HG02571 (cell line): ENCODE measurements around the gene B4GALT3.
A peak's percentile ranks its signal among the peaks of the same experiment; 100 is the strongest.

ENCODE experiments used
- ATAC-seq: cut with Tn5 transposase; IDR thresholded peaks from one replicate; pipeline ENCODE4 v1.9.1; 2021; ENCODE audit warnings: mild to moderate bottlenecking, moderate library complexity; ENCODE audit not compliant: unreplicated experiment

B4GALT3 gene

DNA sequence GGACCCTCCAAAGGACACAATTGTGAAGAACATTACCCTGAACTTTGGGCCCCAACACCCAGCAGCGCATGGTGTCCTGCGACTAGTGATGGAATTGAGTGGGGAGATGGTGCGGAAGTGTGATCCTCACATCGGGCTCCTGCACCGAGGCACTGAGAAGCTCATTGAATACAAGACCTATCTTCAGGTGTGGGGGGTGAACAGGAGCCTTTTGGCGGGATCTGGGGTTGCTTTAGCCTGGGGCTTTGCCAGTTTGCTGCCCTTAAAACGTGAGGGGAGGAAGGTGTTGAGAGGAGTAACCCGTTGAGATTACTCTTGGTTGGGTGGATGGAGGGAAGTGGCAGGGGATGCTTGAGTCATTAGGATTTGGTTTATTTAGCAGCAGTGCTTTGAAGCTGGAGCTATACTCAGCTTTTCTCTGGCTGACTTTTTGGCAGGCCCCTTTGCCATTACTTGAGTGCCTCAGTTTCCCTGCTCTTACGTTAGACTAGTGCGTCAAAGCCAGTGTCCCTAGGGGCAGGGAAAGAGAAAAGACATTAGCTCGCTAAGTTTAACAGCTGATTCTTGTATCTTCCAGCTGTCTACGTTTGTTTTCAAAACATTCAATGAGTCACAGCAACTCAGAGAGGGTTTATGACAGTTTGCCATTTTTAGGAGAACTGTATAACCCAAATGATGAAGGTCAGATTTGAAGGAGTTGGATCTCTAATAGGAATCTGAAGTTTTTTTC lies 29.3 kb upstream of the B4GALT3 start:
- ATAC-seq: no peak

DNA sequence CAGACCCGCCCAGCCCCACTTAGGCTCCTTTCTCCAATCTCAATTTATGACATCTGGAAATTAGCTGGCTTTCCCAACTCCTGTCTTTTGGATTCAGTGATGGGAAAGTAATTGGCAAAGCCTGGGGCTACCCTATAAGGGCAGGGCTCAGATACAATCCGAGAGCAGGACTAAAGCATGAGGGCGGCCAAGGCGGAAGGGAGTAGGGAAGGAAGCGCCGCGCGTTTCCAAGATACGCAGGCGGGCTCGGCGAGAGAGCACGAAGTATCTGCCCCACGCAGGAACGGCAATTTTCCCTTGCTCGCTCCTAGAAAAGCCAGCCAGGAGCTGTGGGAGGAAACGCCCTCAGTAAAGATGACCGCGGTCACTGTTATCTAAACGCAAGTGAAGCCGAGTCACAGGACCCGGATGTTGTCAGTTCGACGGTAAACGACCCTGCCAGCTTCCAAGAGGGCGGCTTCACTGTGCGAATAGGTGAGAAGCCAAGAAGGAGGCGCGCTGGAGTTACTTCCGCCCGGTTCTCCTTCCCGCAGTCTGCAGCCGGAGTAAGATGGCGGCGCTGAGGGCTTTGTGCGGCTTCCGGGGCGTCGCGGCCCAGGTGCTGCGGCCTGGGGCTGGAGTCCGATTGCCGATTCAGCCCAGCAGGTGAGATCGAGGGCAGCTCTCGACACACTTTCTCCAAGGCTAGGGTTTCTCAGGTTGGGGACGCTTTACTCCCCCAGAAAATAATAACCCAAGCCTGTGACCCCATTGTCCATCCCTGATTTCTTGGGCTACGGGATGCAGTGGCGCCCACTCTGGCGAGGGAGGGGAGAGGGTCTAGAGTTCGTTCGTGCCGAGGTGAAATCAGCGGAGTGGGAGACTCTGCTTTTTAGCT lies 24.8 kb upstream of the B4GALT3 start, which contains the start of gene NDUFS2:
Gene NDUFS2, plus strand, starts transcription at position 532 of the 877 bp plus-strand sequence. Its CDS starts 19 bp downstream, at position 551.
- peak; percentile 96 for ATAC-seq

GRCh38 chr1:161200992-161201835 lies 23.9 kb upstream of the B4GALT3 start:
- no peak for ATAC-seq

GRCh38 chr1:161200421-161200991 lies 23.2 kb upstream of the B4GALT3 start:
- ATAC-seq: no peak

DNA sequence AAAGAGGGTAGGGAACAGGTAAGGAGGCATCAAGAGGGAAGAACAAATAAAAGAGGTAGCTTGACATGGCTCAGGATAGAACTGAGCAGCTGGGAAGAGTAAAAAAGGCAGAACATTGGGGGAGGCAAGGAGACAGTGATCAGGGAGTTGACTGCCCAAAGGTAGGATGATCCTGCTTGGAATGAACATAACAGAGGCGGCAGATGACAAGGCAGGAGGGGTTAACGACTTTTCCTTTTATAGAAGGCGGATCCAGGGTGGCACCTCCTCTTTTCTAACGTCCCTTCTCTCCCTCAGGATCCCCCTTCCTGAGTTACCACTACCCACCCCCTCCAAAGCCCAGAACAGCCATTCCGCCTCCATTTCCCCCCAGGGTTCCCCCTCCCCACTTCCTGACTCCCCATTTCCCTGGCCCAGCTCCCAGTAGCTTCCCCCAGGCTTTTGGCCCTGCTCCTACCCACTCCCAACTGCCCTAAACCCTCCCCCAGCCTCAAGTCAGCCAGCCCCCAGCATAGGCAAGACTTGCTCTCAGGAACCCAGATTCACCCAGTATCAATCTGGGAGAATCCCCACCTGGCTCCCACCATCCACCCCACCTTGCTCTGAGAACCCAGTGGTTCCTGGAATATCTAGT lies 22.3 kb upstream of the B4GALT3 start:
- ATAC-seq: no peak

DNA sequence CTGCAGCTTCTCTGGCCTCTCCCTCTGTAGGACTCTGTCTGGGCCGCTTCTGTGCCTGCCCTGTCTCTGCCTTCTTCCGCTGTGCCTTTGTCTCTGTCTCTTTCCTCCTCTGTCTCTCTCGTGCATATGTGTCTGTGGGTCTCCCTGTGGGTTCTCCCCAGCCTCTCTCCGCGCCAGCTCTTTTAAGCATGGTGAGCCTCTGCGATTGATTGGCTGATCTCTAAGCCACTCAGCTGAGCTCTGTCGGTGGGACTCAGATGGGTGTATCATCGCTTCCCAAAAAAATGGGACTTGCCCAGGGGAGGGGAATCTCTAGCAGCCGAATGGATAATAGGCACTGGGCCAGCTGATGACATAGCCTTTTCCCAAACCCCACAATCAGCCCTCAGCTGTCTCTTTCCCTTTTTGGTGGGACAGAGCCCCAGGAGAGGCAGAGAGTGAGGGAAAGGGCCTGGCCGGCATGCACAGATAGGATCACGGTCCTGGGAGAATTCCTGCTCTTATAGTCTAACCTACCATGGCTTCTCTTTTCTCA lies 21.7 kb upstream of the B4GALT3 start, which contains the start of gene ADAMTS4:
Gene ADAMTS4, minus strand, starts transcription at position 158 of the 535 bp plus-strand sequence. CDS start 427 bp downstream, outside the sequence.
- ATAC-seq: no peak

- ATAC-seq: no peak
Measured at GRCh38 chr1:161198194-161198896, 21.0 kb upstream of the B4GALT3 start.

DNA sequence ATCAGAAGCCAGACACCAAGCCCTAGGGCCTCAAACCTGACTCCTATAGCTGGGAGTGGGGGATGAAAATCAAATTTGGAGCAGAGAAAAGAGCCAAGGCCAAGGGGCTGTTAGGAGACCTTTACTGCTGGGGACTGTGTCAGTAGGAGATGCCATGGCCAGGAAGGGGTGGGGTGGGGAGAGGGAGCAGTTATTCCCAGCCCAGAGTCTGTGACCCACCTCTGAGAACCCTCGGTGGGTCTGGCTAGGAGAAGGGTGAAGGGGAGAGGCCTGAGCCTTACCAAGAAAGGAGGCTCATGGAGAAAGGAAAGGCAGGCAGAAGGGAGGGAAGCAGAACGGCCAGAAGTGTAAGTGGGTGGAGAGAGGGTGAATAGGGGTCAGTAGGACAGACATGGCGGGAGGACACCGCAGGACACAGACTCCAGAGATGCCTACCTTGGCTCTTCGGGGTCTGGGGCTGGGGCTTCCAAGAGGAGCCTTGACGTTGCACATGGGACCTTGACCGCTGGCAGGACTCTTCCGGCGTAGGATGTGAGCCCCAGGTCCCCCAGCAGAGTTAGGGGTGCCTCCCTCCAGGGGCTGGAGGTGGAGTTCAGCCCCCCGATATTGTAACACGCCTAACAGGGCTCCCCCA lies 20.4 kb upstream of the B4GALT3 start:
- no peak for ATAC-seq

GRCh38 chr1:161196521-161197451 lies 19.5 kb upstream of the B4GALT3 start:
- ATAC-seq: no peak

GRCh38 chr1:161196111-161196510 lies 18.8 kb upstream of the B4GALT3 start:
- ATAC-seq: no peak

GRCh38 chr1:161195171-161195570 lies 17.9 kb upstream of the B4GALT3 start:
- ATAC-seq: no peak

DNA sequence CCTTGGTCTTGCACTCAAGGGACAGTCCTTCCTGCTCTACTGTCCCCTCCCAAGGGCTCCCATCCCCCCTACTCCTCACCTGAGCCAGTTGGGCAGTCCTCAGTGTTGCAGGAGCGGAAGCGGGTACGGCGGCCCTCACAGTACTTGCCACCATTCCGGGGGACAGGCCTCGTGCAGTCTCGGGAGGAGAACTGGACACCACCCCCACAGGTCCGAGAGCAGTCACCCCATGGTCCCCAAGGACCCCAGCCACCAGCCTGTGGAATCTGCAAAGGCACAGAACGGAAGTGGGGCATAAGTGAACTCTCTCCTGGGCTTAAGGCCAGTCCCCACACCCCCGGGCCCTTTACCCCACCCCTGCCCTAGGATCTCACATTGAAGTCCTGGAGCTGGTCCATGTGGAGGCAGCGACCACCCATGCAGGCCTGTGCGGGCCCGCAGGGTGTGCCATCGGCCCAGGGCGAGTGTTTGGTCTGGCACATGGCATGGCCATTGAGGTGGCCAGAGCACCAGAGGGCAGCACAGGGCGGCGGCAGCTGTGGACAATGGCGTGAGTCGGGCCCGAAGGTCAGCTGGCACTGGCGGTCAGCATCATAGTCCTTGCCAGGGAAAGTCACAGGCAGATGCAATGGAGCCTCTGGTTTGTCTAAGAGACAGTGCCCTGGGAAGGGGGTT lies 16.4 kb upstream of the B4GALT3 start:
- ATAC-seq: no peak

- no peak for ATAC-seq
Measured at GRCh38 chr1:161192476-161193465, 15.5 kb upstream of the B4GALT3 start.

GRCh38 chr1:161191971-161192370 lies 14.7 kb upstream of the B4GALT3 start:
- ATAC-seq: no peak

DNA sequence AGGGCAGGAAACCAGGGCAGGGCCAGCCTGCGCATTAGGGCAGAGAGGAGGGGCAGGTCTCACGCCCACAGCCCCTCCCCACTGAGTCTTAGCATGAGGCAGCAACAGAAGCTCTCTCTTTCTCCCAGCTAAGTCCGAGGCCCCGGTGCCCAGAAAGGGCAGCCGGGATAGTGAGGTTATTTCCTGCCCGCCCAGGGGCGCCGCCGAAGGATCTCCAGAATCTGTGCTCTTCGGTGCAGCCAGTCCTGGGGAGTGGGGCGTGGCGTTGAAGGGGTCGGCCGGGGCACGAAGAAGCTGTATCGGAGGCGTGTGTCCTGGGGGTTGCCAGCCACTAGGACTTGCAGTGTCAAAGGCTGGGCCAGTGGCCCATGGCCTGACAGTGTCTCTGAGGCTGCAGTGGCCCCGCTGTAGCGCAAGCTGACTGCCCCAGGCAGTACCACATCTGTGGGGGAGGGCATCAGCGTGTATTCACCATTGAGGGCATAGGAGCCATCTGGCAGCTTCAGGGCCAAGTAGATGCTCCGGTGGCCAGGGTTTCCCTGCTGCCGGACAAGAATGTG lies 13.7 kb upstream of the B4GALT3 start:
- ATAC-seq: no peak

GRCh38 chr1:161189036-161189435 lies 11.7 kb upstream of the B4GALT3 start:
- ATAC-seq: no peak
